GM19328 (cell line): ENCODE data around the gene ABL2.
"Not testable (repeated sequence)": the region's sequence is repeated elsewhere in the genome, so short reads cannot be mapped to it uniquely, and the experiment has no call there.

Experiments
- ATAC-seq: cut with Tn5 transposase; IDR thresholded peaks from one replicate; pipeline ENCODE4 v1.9.1; 2021; ENCODE audit warnings: mild to moderate bottlenecking, moderate library complexity; ENCODE audit not compliant: unreplicated experiment

ABL2 gene

GRCh38 chr1:179229214-179230140, at the start of gene ABL2:
TSS of gene ABL2 (minus strand) at chr1:179229677. CDS start at chr1:179229397, 280 bp downstream.
- no peak for ATAC-seq

GRCh38 chr1:179278920-179279319, 49.4 kb upstream of the ABL2 start:
- no peak for ATAC-seq

- ATAC-seq: not testable (repeated sequence)
Measured at GRCh38 chr1:179274424-179274823, 44.9 kb upstream of the ABL2 start.

- ATAC-seq: no peak
Measured at GRCh38 chr1:179269071-179269470, 39.6 kb upstream of the ABL2 start.

- ATAC-seq: no peak
Measured at GRCh38 chr1:179264507-179264906, 35.0 kb upstream of the ABL2 start.

- no peak for ATAC-seq
Measured at GRCh38 chr1:179263121-179263520, 33.6 kb upstream of the ABL2 start.

- no peak for ATAC-seq
Measured at GRCh38 chr1:179262183-179262582, 32.7 kb upstream of the ABL2 start.

- no peak for ATAC-seq
Measured at GRCh38 chr1:179253286-179253972, 24.0 kb upstream of the ABL2 start.

GRCh38 chr1:179252606-179253005, 23.1 kb upstream of the ABL2 start:
- no peak for ATAC-seq

GRCh38 chr1:179251675-179252074, 22.2 kb upstream of the ABL2 start:
- ATAC-seq: no peak

- no peak for ATAC-seq
Measured at GRCh38 chr1:179247923-179248322, 18.4 kb upstream of the ABL2 start.

GRCh38 chr1:179245426-179245825, 15.9 kb upstream of the ABL2 start:
- not testable (repeated sequence) for ATAC-seq

GRCh38 chr1:179241530-179242097, 12.1 kb upstream of the ABL2 start:
- no peak for ATAC-seq

GRCh38 chr1:179237222-179237621, 7.7 kb upstream of the ABL2 start:
- no peak for ATAC-seq

GRCh38 chr1:179234863-179235262, 5.4 kb upstream of the ABL2 start:
- ATAC-seq: no peak

GRCh38 chr1:179231923-179232322, 2.4 kb upstream of the ABL2 start:
- ATAC-seq: no peak

- ATAC-seq: no peak
Measured at GRCh38 chr1:179230721-179231120, 1.2 kb upstream of the ABL2 start.

GRCh38 chr1:179230251-179230650, 774 bp upstream of the ABL2 start:
- no peak for ATAC-seq

- ATAC-seq: no peak
Measured at GRCh38 chr1:179228783-179229213, 679 bp downstream of the ABL2 start.

- no peak for ATAC-seq
Measured at GRCh38 chr1:179226738-179227137, 2.7 kb downstream of the ABL2 start.

GRCh38 chr1:179224466-179224865, 5.0 kb downstream of the ABL2 start:
- ATAC-seq: not testable (repeated sequence)

- ATAC-seq: not testable (repeated sequence)
Measured at GRCh38 chr1:179221121-179221520, 8.4 kb downstream of the ABL2 start.
